IMR-90 (cell line): ENCODE data around the gene HHIPL1. TPM values are rescaled to one million over a fixed set of nuclear protein-coding genes. Genes with fewer than 3 reads are reported as not detected.

Source experiments
- ATAC-seq: fragments of 200-7000 bp; cut with Tn5 transposase; 2 replicates; pipeline ENCODE4 v1.9.1; 2020; ENCODE audit warnings: low read depth, mild to moderate bottlenecking, moderate library complexity
- BruUV-seq: library from RNA; stranded (reverse); fragments of 400-500 nt; replicated peaks from 2 replicates; lab custom pipeline; 2021; lab: Mats Ljungman, UMichigan
- CTCF ChIA-PET: fragments of 300-600 bp; formaldehyde crosslinking; extraction: SDS; loops from one replicate; lab custom pipeline; 2021; ENCODE audit warnings: antibody characterized with exemption; lab: Yijun Ruan, JAX
- POLR2A ChIA-PET: fragments of 300-600 bp; sonication (Branson Sonifier 250); formaldehyde crosslinking; loops from one replicate; lab custom pipeline; 2022; ENCODE audit warnings: antibody characterized with exemption; ENCODE audit not compliant: unreplicated experiment; lab: Charles Lee
- DNase-seq: peaks from one replicate; pipeline ENCODE4 v3.0.0; 2013
- H2AFZ ChIP-seq: replicated peaks from 2 replicates; pipeline ENCODE3; 2013; ENCODE audit warnings: low read length, mild to moderate bottlenecking; ENCODE audit not compliant: poor library complexity
- H2AK5ac ChIP-seq: 2 replicates; pipeline ENCODE4 v1.6.1; 2013; ENCODE audit warnings: low read depth, low read length, inconsistent platforms
- H2AK9ac ChIP-seq: replicated peaks from 2 replicates; pipeline ENCODE3; 2013; ENCODE audit warnings: mild to moderate bottlenecking, low read depth, low read length, moderate library complexity; ENCODE audit not compliant: poor library complexity
- H2BK120ac ChIP-seq: 2 replicates; pipeline ENCODE4 v1.6.1; 2013; ENCODE audit warnings: low read depth, low read length, inconsistent platforms
- H2BK15ac ChIP-seq: 3 replicates; pipeline ENCODE4 v1.6.1; 2013; ENCODE audit warnings: low read depth, low read length, inconsistent platforms
- H2BK20ac ChIP-seq: 2 replicates; pipeline ENCODE4 v1.6.1; 2013; ENCODE audit warnings: low read depth, mild to moderate bottlenecking, inconsistent platforms, low read length, moderate library complexity
- H2BK5ac ChIP-seq: 2 replicates; pipeline ENCODE4 v1.6.1; 2013; ENCODE audit warnings: mild to moderate bottlenecking, low read depth, low read length, inconsistent platforms; ENCODE audit not compliant: poor library complexity, severe bottlenecking
- H3K14ac ChIP-seq: replicated peaks from 2 replicates; pipeline ENCODE4 v1.6.1; 2013; ENCODE audit warnings: low read depth, low read length, inconsistent platforms
- H3K18ac ChIP-seq: 2 replicates; pipeline ENCODE4 v1.6.1; 2013; ENCODE audit warnings: low read depth, low read length, control low read depth
- H3K23ac ChIP-seq: 2 replicates; pipeline ENCODE4 v1.6.1; 2013; ENCODE audit warnings: low read depth, low read length, inconsistent platforms
- H3K27ac ChIP-seq: 2 replicates; pipeline ENCODE4 v1.5.1; 2013; ENCODE audit warnings: mild to moderate bottlenecking, control low read depth, low read length; ENCODE audit not compliant: insufficient read depth
- H3K27me3 ChIP-seq: 2 replicates; pipeline ENCODE4 v1.6.1; 2013; ENCODE audit warnings: low read length; ENCODE audit not compliant: control insufficient read depth, insufficient read depth
- H3K36me3 ChIP-seq: 2 replicates; pipeline ENCODE4 v1.6.1; 2013; ENCODE audit warnings: low read length, mixed read lengths; ENCODE audit not compliant: control insufficient read depth, insufficient read depth
- H3K4ac ChIP-seq: 2 replicates; pipeline ENCODE4 v1.6.1; 2013; ENCODE audit warnings: low read depth, low read length, inconsistent platforms
- H3K4me1 ChIP-seq: 2 replicates; pipeline ENCODE4 v1.6.1; 2013; ENCODE audit warnings: low read length, mixed read lengths; ENCODE audit not compliant: control insufficient read depth, insufficient read depth
- H3K4me2 ChIP-seq: 2 replicates; pipeline ENCODE4 v1.6.1; 2013; ENCODE audit warnings: low read depth, mild to moderate bottlenecking, control low read depth, low read length, moderate library complexity
- H3K4me3 ChIP-seq: 2 replicates; pipeline ENCODE4 v1.5.1; 2013; ENCODE audit warnings: low read depth, mild to moderate bottlenecking, control low read depth, low read length, moderate library complexity; ENCODE audit not compliant: insufficient read depth
- H3K56ac ChIP-seq: 2 replicates; pipeline ENCODE4 v1.6.1; 2013; ENCODE audit warnings: low read length, inconsistent platforms; ENCODE audit not compliant: insufficient read depth; ENCODE audit errors: extremely low read depth
- H3K79me1 ChIP-seq, 2 experiments: 2 replicates each; pipeline ENCODE4 v1.6.1; 2013; ENCODE audit warnings: low read length in 2 of 2, inconsistent platforms in 1 of 2, low read depth in 1 of 2
- H3K9ac ChIP-seq: 2 replicates; pipeline ENCODE4 v1.6.1; 2013; ENCODE audit warnings: low read depth, low read length, control low read depth
- H3K9me1 ChIP-seq: 2 replicates; pipeline ENCODE4 v1.6.1; 2013; ENCODE audit warnings: low read length, inconsistent platforms; ENCODE audit not compliant: insufficient read depth
- H3K9me3 ChIP-seq: 2 replicates; pipeline ENCODE4 v1.6.1; 2013; ENCODE audit warnings: low read length; ENCODE audit not compliant: control insufficient read depth, insufficient read depth
- H4K20me1 ChIP-seq: 2 replicates; pipeline ENCODE4 v1.6.1; 2013; ENCODE audit warnings: low read length, inconsistent platforms; ENCODE audit not compliant: insufficient read depth
- H4K5ac ChIP-seq: 2 replicates; pipeline ENCODE4 v1.6.1; 2013; ENCODE audit warnings: mild to moderate bottlenecking, low read depth, low read length, control low read depth
- H4K8ac ChIP-seq, 2 experiments: 2 replicates each; pipeline ENCODE4 v1.6.1; 2013; ENCODE audit warnings: low read depth in 2 of 2, low read length in 2 of 2, control low read depth in 1 of 2, inconsistent platforms in 1 of 2
- H4K91ac ChIP-seq: 2 replicates; pipeline ENCODE4 v1.6.1; 2013; ENCODE audit warnings: low read depth, low read length, inconsistent platforms; ENCODE audit not compliant: insufficient read depth
- BHLHE40 ChIP-seq: fragments of 150-350 bp; IDR thresholded peaks from 2 replicates; pipeline ENCODE4 v1.6.1; 2016; ENCODE audit warnings: mild to moderate bottlenecking, low read depth, low read length
- MXI1 ChIP-seq: IDR thresholded peaks from 2 replicates; pipeline ENCODE4 v1.6.1; 2012; ENCODE audit warnings: low read depth, mild to moderate bottlenecking, low read length, moderate library complexity, borderline replicate concordance
- RFX5 ChIP-seq: IDR thresholded peaks from 2 replicates; pipeline ENCODE4 v1.8.0; 2012; ENCODE audit warnings: low read depth, mild to moderate bottlenecking, low read length, moderate library complexity
- WGBS, 2 experiments: methylation state at CpG; one replicate each; pipeline versions ENCODE4 v1.1.5 to v1.1.7; 2013; ENCODE audit warnings: missing lambda C conversion rate in 2 of 2; ENCODE audit not compliant: insufficient read length in 1 of 2; ENCODE audit errors: extremely low coverage in 2 of 2; 5-methylcytosine and 5-hydroxymethylcytosine counted together
- dilution Hi-C: fragments of 300-500 bp; cut with HindIII; formaldehyde crosslinking; loops from one replicate; pipeline ENCODE4 v1.14.3; 2018; ENCODE audit warnings: low sequenced_read_pairs; ENCODE audit not compliant: unreplicated experiment
- in situ Hi-C: fragments of 300-500 bp; cut with MboI; formaldehyde crosslinking; loops from 3 replicates; pipeline ENCODE4 v1.14.3; 2019; ENCODE audit warnings: low sequenced_read_pairs, inconsistent platforms, mixed read lengths
- intact Hi-C: fragments of 100-400 bp; cut with micrococcal nuclease; formaldehyde crosslinking; loops from 2 replicates; pipeline ENCODE4 v1.10.0; 2022
- polyA plus RNA-seq, 3 experiments: library from polyadenylated mRNA; depleted of rRNA; stranded (reverse); fragments of >200 nt; gene quantifications; 2 replicates each; pipeline ENCODE4 v1.2.3, GENCODE V29; 2012; ENCODE audit warnings: low replicate concordance in 1 of 3
- total RNA-seq: library from RNA; depleted of rRNA; stranded (reverse); fragments of >200 nt; gene quantifications from 2 replicates; pipeline ENCODE4 v1.2.3, GENCODE V29; 2012

The HHIPL1 gene
- total and polyA plus RNA-seq, 2 of the 4 experiments (the other 2 are of a cell fraction): 0.65 to 0.72 TPM

DNA sequence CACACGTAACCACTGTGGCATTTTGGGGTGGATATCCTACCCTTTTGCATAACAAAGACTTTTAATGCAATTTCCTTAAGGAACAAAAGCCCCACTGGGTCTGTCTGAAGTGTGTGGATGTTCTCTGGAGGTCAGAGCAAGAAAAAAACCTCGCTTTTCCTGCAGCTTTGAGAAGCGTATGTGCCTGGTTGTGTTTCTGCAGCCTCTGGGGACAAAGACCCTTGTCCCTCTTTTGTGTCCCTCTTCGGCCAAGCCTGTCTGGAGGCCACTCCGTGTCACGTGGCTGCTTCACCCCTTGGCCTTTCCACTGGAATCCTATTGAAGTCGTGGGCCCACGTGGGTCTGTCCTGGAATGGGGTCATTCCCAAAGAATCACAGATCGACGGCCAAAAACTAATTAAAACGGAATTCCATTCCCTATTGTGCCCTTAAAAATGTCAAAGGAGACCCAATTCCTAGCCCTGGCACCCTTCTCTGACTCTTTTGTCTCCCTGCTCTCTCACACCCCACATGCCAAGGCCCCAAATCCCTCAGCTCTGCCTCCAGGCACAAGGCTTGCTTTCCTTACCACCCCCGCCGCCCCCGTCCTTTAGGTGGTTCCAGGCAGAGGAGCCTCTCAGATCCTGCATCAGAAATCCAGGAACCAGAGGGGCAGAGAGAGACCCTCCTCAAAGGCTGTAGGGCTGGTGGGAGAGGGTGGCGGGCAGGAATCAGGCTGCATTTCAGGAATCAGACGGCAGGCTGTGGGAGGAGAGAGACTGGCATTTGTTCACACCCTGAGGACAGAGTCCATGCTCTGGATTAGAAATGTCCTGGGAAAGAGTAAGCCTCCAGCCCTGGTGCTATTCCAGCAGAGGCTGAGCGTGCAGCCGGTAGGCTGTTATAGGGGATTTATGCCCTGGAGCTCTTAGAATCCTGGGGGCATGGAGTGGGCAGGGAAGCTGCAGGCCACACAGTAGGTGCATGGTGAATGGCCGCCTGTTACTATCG lies 26.6 kb downstream of the HHIPL1 start:
- TF ChIP-seq MXI1 (no peak), BHLHE40 (no peak), RFX5 (no peak)
- in situ Hi-C loops (no loop called here), dilution Hi-C loops (no loop called here), intact Hi-C loops (no loop called here)
- H3K18ac ChIP-seq: no peak overlapping the region
- peaks cover 12% of the 10 kb centered on the region; the same call in 1 of the 2 replicates for H3K27me3 ChIP-seq
- H4K8ac ChIP-seq: no peak overlapping the region
- H2AFZ ChIP-seq: peak overlapping the region; percentile 26
- peak overlapping the region; percentile 22; the same call in 1 of the 2 replicates for H3K4ac ChIP-seq
- peak overlapping the region; percentile 44 for H2AK9ac ChIP-seq
- no peak overlapping the region for H2BK5ac ChIP-seq
- H4K5ac ChIP-seq: no peak overlapping the region; the same call in 1 of the 2 replicates
- H2AK5ac ChIP-seq: no peak overlapping the region
- no peak overlapping the region for H3K56ac ChIP-seq
- H3K9ac ChIP-seq: no peak overlapping the region
- no peaks in the 10 kb centered on the region for H3K79me1 ChIP-seq
- peak overlapping the region; percentile 48 for H2BK120ac ChIP-seq
- no peak overlapping the region for H4K91ac ChIP-seq
- no peak overlapping the region for H3K4me2 ChIP-seq
- CTCF ChIA-PET: no interaction called here
- H3K14ac ChIP-seq: no peak overlapping the region
- 72% methylated on average over 8 of the region's 20 CpGs; no CpG with 5 or more reads in 1 of the 2 experiments for WGBS, 2 experiments
- H2BK15ac ChIP-seq: no peak overlapping the region; the same call in 2 of the 3 replicates
- H3K4me3 ChIP-seq: no peak overlapping the region
- 0 out of 2 replicates have a peak overlapping the region, but pooled peaks have one; percentile 22 for H2BK20ac ChIP-seq
- no peak overlapping the region for H3K23ac ChIP-seq
- no peaks in the 10 kb centered on the region for H4K20me1 ChIP-seq
- ATAC-seq (no peak), DNase-seq (no peak)
- H3K9me1 ChIP-seq: no peaks in the 10 kb centered on the region
- BruUV-seq: no TSS peak
- H3K36me3 ChIP-seq: no peaks in the 10 kb centered on the region
- no peak overlapping the region for H3K27ac ChIP-seq
- POLR2A ChIA-PET: no interaction called here
- H3K4me1 ChIP-seq: no peaks in the 10 kb centered on the region; the same call in 1 of the 2 replicates
- H3K9me3 ChIP-seq: no peaks in the 10 kb centered on the region
